Measurements from ENCODE around the gene CFAP46.

- TF ChIP-seq CTCF (IDR thresholded peaks at IDR 0.05) (no peak), POLR2A (IDR thresholded peaks at IDR 0.05) (no peak)
Measured at GRCh38 chr10:132891368-132891767, 51.0 kb downstream of the CFAP46 start.

All from esophagus squamous epithelium (tissue), 4 donors.